Omental fat pad (tissue), 4 donors: Measurements from ENCODE around the gene SLC25A39. TPM values are rescaled to one million over a fixed set of nuclear protein-coding genes. Genes with fewer than 3 reads are reported as not detected.

ENCODE experiments used
- ATAC-seq: fragments of 150-250 bp; one replicate; pipeline ENCODE4 v1.9.1; 2016; ENCODE audit warnings: mild to moderate bottlenecking, moderate library complexity; ENCODE audit not compliant: low FRiP score
- DNase-seq: peaks from one replicate; pipeline ENCODE4 v3.0.0-alpha.2; 2019; ENCODE audit warnings: low spot score
- total RNA-seq, 4 donors: library from RNA; depleted of rRNA; stranded (reverse); fragments of >200 nt; gene quantifications; one replicate each; pipeline ENCODE4 v1.1.0, GENCODE V29; 2016
- TF ChIP-seq, protein P1 (sequence below), 3 donors: fragments of 450-650 bp; IDR thresholded peaks; one replicate each; pipeline ENCODE4 v1.5.1; 2016 to 2017; ENCODE audit warnings: antibody characterized with exemption in 3 of 3, mild to moderate bottlenecking in 3 of 3, moderate library complexity in 2 of 3

SLC25A39 gene
- total RNA-seq, 4 donors from 2014 or later, result 46.0 to 75.7 (median 60.7) TPM

DNA sequence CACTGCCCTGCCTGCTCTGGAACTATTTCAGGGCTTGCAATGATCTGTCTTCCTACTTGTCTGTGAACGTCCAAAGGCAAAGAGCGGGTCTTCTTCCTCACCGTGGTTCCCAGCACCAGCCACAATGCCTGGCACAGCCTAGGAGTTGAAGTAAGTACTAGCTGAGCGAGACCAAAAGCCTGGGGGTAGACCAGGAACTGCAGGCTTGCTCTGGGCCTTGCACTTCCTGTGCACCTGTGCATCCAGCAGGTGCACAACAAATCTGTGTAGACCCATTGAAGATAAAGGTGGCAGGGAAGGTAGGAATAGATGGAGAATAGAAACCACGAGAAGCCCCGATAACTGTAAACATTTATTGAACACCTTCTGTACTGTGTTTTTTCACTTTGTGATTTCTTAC is 34.4 kb upstream of the SLC25A39 start:
- TF ChIP-seq, protein P1, sequence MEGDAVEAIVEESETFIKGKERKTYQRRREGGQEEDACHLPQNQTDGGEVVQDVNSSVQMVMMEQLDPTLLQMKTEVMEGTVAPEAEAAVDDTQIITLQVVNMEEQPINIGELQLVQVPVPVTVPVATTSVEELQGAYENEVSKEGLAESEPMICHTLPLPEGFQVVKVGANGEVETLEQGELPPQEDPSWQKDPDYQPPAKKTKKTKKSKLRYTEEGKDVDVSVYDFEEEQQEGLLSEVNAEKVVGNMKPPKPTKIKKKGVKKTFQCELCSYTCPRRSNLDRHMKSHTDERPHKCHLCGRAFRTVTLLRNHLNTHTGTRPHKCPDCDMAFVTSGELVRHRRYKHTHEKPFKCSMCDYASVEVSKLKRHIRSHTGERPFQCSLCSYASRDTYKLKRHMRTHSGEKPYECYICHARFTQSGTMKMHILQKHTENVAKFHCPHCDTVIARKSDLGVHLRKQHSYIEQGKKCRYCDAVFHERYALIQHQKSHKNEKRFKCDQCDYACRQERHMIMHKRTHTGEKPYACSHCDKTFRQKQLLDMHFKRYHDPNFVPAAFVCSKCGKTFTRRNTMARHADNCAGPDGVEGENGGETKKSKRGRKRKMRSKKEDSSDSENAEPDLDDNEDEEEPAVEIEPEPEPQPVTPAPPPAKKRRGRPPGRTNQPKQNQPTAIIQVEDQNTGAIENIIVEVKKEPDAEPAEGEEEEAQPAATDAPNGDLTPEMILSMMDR (IDR thresholded peaks at IDR 0.05), result no peak
- DNase-seq (no peak), ATAC-seq (no peak)

DNA sequence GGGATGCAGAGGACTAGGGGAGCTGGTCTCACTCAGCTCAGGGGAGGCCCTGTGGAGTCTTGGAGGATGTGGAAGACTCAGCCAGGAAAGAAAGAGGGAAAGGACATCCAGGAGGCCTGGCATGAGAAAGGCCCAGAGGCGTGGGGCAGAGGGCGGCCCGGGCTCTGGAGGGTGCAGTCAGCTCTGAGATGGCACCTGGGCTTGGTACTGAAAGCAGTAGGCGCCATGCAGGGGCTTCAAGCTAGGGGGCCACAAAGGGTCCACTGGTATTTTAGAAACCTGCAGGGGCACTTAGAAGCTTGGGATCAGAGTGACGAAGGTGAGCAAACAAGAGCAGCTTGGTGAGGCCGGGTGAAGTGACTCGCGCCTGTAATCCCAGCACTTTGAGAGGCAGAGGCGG is 33.4 kb upstream of the SLC25A39 start:
- DNase-seq (no peak), ATAC-seq (no peak)
- TF ChIP-seq, protein P1 (IDR thresholded peaks at IDR 0.05), result no peak

DNA sequence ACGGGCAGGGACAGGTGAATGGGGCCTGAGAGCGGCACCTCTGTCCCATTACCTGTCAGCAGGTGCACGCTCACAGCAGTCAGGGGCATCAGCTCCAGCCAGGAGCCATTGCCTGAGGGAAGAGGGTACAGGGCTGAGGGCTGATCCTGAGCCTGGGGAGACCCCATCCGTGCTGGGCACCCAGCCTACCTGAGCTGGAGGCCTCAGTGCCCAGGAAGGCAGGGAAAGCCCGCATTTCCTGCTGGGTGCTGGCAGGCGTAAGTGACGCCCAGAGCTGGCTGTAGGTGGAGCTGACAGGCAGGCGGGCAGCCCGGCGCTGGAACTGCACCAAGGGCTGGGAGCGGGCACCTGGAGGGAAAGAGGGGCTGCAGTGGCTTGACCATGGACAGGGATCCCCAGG is 31.6 kb upstream of the SLC25A39 start:
- TF ChIP-seq, protein P1 (IDR thresholded peaks at IDR 0.05), result no peak
- DNase-seq, result no peak
- ATAC-seq, result no peak

DNA sequence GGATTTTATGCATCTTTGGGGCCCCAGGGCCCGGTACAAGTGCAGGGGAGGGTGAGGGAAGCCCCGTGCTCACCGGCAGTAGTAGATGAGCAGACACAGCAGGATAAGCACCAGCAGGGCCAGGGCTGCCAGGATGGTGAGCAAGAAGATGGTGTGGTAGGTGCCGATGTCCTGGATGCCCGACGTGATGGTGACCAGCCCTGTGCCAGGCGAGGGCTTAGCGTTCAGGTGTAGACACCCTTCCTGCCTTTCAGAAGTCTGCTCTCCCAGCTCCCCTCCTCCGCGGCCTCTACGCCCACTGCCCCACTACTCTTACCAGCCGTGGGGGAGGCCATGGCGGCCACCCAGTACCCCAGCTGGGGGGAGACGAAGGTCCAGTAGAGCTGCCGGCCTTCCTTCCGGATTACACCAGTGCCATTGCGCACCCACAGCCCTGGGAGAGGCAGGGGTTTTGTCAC is 31.0 kb upstream of the SLC25A39 start:
- ATAC-seq (no peak), DNase-seq (no peak)
- TF ChIP-seq, protein P1 (IDR thresholded peaks at IDR 0.05), result no peak

DNA sequence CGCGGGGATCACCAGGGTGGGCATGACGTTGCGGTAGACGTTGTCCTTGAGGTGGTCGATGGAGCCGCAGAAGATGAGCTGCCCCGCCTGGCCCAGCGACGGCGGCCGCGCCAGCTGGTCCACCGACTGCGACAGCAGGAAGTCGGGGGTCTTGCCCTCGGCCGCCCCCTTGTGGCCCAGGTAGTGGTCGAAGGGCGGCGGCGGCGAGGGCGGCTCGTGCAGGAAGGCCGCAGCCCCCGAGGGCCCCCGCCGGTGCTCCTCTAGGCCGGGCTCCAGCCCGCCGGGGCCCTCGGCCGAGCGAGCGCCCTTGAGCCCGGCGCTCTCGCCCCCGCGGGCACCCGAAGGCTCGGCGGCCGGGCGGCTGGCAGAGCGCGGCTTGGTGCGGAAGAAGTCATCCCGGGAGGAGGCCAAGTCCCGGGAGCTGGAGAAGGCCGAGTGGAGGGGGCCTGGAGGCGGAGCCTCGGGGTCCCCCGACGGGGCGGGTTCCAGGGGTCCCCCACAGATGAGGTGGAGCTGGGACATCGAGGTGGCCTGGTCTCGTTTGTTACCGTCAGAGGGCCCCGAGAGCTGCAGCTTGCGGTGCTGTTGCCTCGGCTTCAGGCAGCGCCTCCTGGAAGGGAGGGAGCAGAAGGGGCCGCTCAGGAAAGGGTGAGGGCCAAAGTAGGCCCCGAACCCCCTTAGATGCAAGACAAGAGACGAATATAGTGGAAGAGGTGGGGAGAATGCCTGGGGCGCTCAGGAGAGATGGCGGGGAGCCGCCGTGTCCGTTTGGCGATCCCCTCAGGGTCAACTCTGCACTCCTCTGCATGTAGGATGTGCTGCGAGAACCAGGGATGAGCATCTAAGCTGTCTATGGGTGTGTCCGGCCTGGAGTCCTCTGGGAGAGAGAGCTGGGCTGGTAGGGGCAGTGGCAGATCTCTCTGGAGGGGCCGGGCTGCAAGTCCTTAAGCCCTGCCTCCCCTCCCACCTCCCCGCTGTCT is 30.2 kb upstream of the SLC25A39 start:
- TF ChIP-seq, protein P1 (IDR thresholded peaks at IDR 0.05), result no peak
- DNase-seq (no peak), ATAC-seq (no peak)

DNA sequence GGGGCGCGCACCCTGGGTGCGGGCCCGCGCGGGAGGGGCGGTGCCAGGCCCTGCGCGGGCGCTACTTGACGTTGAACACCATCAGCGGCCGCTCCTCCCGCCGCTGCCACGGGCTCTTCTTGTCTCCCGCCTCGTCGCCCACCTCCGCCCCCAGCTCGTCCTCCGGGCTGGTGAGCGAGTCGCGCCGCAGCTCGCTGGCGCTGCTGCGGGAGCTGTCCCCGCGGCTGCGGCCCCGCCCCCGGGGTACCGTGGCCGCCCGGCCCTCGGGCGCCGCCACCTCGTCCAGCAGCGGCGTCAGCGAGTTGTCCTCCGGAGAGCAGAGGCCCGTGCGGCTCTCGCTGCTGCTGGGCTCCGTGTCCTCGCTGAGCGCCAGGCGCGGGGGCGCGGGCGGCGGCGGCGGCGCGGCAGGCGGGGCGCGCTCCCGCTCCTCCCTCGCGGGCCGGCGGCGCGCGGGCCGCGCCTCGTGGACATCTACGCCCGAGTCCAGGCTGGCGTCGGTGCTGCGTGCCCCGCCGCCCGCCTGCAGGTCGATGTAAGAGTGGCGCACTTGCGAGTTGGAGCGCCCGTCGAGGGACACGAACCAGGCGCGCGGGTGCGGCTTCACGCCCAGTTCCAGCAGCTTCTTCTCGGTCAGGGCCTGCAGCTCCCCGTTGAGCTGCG is 29.2 kb upstream of the SLC25A39 start:
- no peak for DNase-seq
- TF ChIP-seq, protein P1 (IDR thresholded peaks at IDR 0.05), result no peak
- ATAC-seq, result peak; percentile 38
